ENCODE measurements around the gene DHODH.

GRCh38 chr16:71969353-71969752, 39.2 kb upstream of the DHODH start:
- TF ChIP-seq FOXK2 (IDR thresholded peaks at IDR 0.05) (no peak), ELF4 (IDR thresholded peaks at IDR 0.05) (no peak), SP1 (IDR thresholded peaks at IDR 0.05) (no peak), FOXM1 (IDR thresholded peaks at IDR 0.05; ENCODE audit: borderline replicate concordance) (no peak), BHLHE40 (IDR thresholded peaks at IDR 0.05; ENCODE audit: borderline replicate concordance) (no peak), CTBP1 (IDR thresholded peaks at IDR 0.05; ENCODE audit: borderline replicate concordance) (no peak), NFRKB (IDR thresholded peaks at IDR 0.05) (no peak), SUZ12 (IDR thresholded peaks at IDR 0.05) (no peak), PKNOX1 (IDR thresholded peaks at IDR 0.05) (no peak), TARDBP (IDR thresholded peaks at IDR 0.05) (no peak), ZNF384 (IDR thresholded peaks at IDR 0.05) (no peak), HDGF (IDR thresholded peaks at IDR 0.05; ENCODE audit: borderline replicate concordance) (no peak), L3MBTL2 (conservative IDR thresholded peaks at IDR 0.05) (no peak)

All from HEK293T (cell line).